ENCODE results near the gene EPHA6. TPM values are rescaled to one million over a fixed set of nuclear protein-coding genes. Genes with fewer than 3 reads are reported as not detected.

EPHA6 gene
- total and polyA plus RNA-seq, 9 of the 15 experiments (the other 6 are each of a cell fraction or from before 2014, with no cell fraction given): not detected

- no peak for DNase-seq (ENCODE audit: extremely low read depth in 1 of 4, low spot score in 3 of 4)
- 0% methylated on average over 1 of the region's 1 CpG for WGBS (ENCODE audit: insufficient coverage, low coverage, missing lambda C conversion rate)
- no peak overlapping the region for H3K9ac ChIP-seq (ENCODE audit: insufficient read depth in 1 of 2, low read depth in 2 of 2, low read length in 2 of 2)
- H3K27ac ChIP-seq (ENCODE audit: extremely low read depth, low read depth, low read length): no peak overlapping the region
- H2AFZ ChIP-seq (ENCODE audit: low read depth, low read length): no peak overlapping the region
- H3K4me1 ChIP-seq (replicated peaks in 1 of 2; ENCODE audit: control insufficient read depth in 2 of 2, insufficient read depth in 2 of 2, low read length in 2 of 2): no peaks in the 10 kb centered on the region
- no peak for FAIRE-seq
- no peaks in the 10 kb centered on the region for H3K79me2 ChIP-seq (ENCODE audit: control insufficient read depth, insufficient read depth, low read length)
- no peaks in the 10 kb centered on the region for H3K36me3 ChIP-seq (ENCODE audit: control insufficient read depth, insufficient read depth, low read length)
- in situ Hi-C loops (cut with MboI): no loop called here
- no peaks in the 10 kb centered on the region for H3K9me1 ChIP-seq (ENCODE audit: control insufficient read depth, insufficient read depth, low read length)
- ChIA-PET CTCF (ENCODE audit: low intra/inter-chr PET ratio) (no interaction called here), POLR2A (no interaction called here)
- BruUV-seq (replicated peaks): no TSS peak
- H3K4me2 ChIP-seq (ENCODE audit: insufficient read depth, low read length): no peak overlapping the region
- no peaks in the 10 kb centered on the region for H3K9me3 ChIP-seq (replicated peaks; ENCODE audit: control insufficient read depth, insufficient read depth, low read depth, low read length)
- H3K4me3 ChIP-seq: no peak overlapping the region
- intact Hi-C loops (cut with micrococcal nuclease): no loop called here
- H4K20me1 ChIP-seq (replicated peaks; ENCODE audit: control insufficient read depth, insufficient read depth, low read length): no peaks in the 10 kb centered on the region
- ATAC-seq: no peak
- no peaks in the 10 kb centered on the region for H3K27me3 ChIP-seq (ENCODE audit: control insufficient read depth in 2 of 2, insufficient read depth in 2 of 2, low read length in 2 of 2)
- TF ChIP-seq PKNOX1 (IDR thresholded peaks at IDR 0.05): no peak
- TF ChIP-seq SPI1 (IDR thresholded peaks at IDR 0.05; ENCODE audit: borderline replicate concordance, low read depth, low read length): no peak
- TF ChIP-seq TAF9B (IDR thresholded peaks at IDR 0.05; ENCODE audit: partially characterized antibody): no peak
- TF ChIP-seq GABPB2 (CRISPR knock-in tag; conservative IDR thresholded peaks at IDR 0.05): no peak
- TF ChIP-seq KDM1A (IDR thresholded peaks at IDR 0.05): no peak
- no peak for TF ChIP-seq ZNF143 (CRISPR knock-in tag; IDR thresholded peaks at IDR 0.05)
- no peak for TF ChIP-seq CBFA2T2 (conservative IDR thresholded peaks at IDR 0.05)
- TF ChIP-seq MEF2D (tag; conservative IDR thresholded peaks at IDR 0.05; ENCODE audit: low read depth): no peak
- no peak for TF ChIP-seq MLX (CRISPR knock-in tag; conservative IDR thresholded peaks at IDR 0.05)
- no peak for TF ChIP-seq KLF6 (CRISPR knock-in tag; IDR thresholded peaks at IDR 0.05; ENCODE audit: borderline replicate concordance)
- no peak for TF ChIP-seq HMGXB4 (CRISPR knock-in tag; IDR thresholded peaks at IDR 0.05)
- no peak for TF ChIP-seq FOXP1 (CRISPR knock-in tag; IDR thresholded peaks at IDR 0.05)
- TF ChIP-seq ATF2 (CRISPR knock-in tag; IDR thresholded peaks at IDR 0.05): no peak
- no peak for TF ChIP-seq ARID3B (CRISPR knock-in tag; IDR thresholded peaks at IDR 0.05; ENCODE audit: borderline replicate concordance)
- TF ChIP-seq ELF2 (CRISPR knock-in tag; IDR thresholded peaks at IDR 0.05): no peak
Observed at GRCh38 chr3:97636465-97636864, 822.1 kb downstream of the EPHA6 start.

Measured in K562 (cell line).